Ascending aorta (tissue), 2 donors: ENCODE data around the gene DUSP22. TPM values are rescaled to one million over a fixed set of nuclear protein-coding genes. Genes with fewer than 3 reads are reported as not detected.

Source experiments
- DNase-seq, 2 donors: peaks; one replicate each; pipeline ENCODE4 v3.0.0-alpha.2; 2019; ENCODE audit warnings: low spot score in 2 of 2
- H3K27ac ChIP-seq, 2 donors: fragments of 200-600 bp; sonication (generic); one replicate each; pipeline ENCODE4 v1.5.1; 2016 to 2017; ENCODE audit warnings: mild to moderate bottlenecking in 1 of 2
- H3K27me3 ChIP-seq: fragments of 200-600 bp; sonication (generic); one replicate; pipeline ENCODE4 v1.5.1; 2017
- H3K36me3 ChIP-seq, 2 donors: fragments of 200-600 bp; sonication (generic); one replicate each; pipeline ENCODE4 v1.5.1; 2016
- H3K4me1 ChIP-seq, 2 donors: fragments of 200-600 bp; sonication (generic); one replicate each; pipeline ENCODE4 v1.5.1; 2016 to 2017; ENCODE audit warnings: mild to moderate bottlenecking in 1 of 2
- H3K4me3 ChIP-seq, 2 donors: fragments of 200-600 bp; sonication (generic); one replicate each; pipeline ENCODE4 v1.5.1; 2016 to 2017; ENCODE audit warnings: mild to moderate bottlenecking in 1 of 2
- H3K9me3 ChIP-seq, 2 donors: fragments of 200-600 bp; sonication (generic); one replicate each; pipeline ENCODE4 v1.5.1; 2016
- intact Hi-C: fragments of 100-400 bp; cut with DNase I; formaldehyde crosslinking; loops from one replicate; pipeline ENCODE4 v1.15.1; 2023
- total RNA-seq: library from RNA; depleted of rRNA; stranded (reverse); fragments of >200 nt; gene quantifications from one replicate; pipeline ENCODE4 v1.1.0, GENCODE V29; 2016
- TF ChIP-seq, protein P1 (sequence below), 3 experiments: fragments of 200-600 bp in 2 of 3; fragments of 450-650 bp in 1 of 3; sonication (generic) in 2 of 3; IDR thresholded peaks; one replicate each; pipeline ENCODE4 v1.5.1; 2016 to 2019; ENCODE audit warnings: antibody characterized with exemption in 3 of 3, mild to moderate bottlenecking in 1 of 3, moderate library complexity in 1 of 3

DUSP22 gene
- total RNA-seq, 1 donor from 2014 or later, result 216 TPM

DNA sequence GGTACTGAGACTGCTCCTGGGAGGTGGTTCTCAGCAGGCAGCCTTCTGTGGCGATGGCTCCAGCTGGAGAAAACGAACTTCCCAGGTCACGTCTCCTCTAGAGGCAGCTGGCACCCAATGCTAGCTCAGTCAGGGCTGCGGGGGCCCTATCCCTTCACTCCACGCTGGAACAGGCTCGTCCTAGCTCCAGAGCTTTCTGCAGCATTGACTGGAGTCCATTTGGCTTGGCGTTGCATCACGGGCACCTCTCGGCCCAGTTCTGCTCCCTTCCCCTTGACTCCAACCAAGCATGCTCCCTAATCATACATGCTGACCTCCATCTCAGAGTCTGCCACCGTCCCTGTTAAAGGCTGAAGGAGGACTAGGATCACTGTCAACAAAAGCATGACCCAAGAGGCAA is 93.3 kb downstream of the DUSP22 start:
- DNase-seq, result peak in 1 of 2 donors; percentile 45
- H3K4me3 ChIP-seq, result no peak overlapping the region
- no peak overlapping the region for H3K27ac ChIP-seq
- no peaks in the 10 kb centered on the region for H3K27me3 ChIP-seq
- no peaks in the 10 kb centered on the region for H3K4me1 ChIP-seq
- intact Hi-C loops, result no loop called here
- H3K9me3 ChIP-seq, result no peaks in the 10 kb centered on the region
- TF ChIP-seq, protein P1, sequence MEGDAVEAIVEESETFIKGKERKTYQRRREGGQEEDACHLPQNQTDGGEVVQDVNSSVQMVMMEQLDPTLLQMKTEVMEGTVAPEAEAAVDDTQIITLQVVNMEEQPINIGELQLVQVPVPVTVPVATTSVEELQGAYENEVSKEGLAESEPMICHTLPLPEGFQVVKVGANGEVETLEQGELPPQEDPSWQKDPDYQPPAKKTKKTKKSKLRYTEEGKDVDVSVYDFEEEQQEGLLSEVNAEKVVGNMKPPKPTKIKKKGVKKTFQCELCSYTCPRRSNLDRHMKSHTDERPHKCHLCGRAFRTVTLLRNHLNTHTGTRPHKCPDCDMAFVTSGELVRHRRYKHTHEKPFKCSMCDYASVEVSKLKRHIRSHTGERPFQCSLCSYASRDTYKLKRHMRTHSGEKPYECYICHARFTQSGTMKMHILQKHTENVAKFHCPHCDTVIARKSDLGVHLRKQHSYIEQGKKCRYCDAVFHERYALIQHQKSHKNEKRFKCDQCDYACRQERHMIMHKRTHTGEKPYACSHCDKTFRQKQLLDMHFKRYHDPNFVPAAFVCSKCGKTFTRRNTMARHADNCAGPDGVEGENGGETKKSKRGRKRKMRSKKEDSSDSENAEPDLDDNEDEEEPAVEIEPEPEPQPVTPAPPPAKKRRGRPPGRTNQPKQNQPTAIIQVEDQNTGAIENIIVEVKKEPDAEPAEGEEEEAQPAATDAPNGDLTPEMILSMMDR (IDR thresholded peaks at IDR 0.05), result no peak
- H3K36me3 ChIP-seq, result no peaks in the 10 kb centered on the region

- peak in 1 of 2 donors; percentile 31 for DNase-seq
- peaks cover 2% of the 10 kb centered on the region for H3K27me3 ChIP-seq
- H3K4me3 ChIP-seq, result no peak overlapping the region
- H3K36me3 ChIP-seq, result no peaks in the 10 kb centered on the region
- intact Hi-C loops, result no loop called here
- TF ChIP-seq, protein P1 (IDR thresholded peaks at IDR 0.05), result no peak
- no peaks in the 10 kb centered on the region for H3K9me3 ChIP-seq
- no peak overlapping the region for H3K27ac ChIP-seq
- no peaks in the 10 kb centered on the region for H3K4me1 ChIP-seq
Observed at GRCh38 chr6:386688-387266, 94.5 kb downstream of the DUSP22 start.

DNA sequence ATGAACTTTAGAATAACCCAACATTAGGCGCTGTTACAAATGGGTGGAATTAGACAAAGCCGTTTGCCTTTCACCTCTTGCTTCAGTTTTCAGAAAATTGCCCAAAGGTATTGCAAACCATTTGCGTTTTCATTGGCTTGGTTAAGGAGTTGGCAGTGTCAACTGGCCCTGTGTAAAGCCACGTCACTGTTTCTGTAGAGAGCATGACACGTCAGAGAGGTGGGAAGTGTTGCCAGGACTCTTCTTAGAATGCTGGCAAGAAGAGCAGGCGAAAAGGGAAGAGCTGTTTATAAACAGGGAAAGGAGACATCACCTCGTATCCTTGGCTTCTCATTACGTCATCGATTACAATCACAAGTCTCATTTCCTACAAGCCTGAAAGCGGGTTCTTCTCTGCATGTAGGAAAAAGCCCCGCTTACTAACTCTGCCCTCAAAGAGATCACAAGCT is 95.0 kb downstream of the DUSP22 start:
- TF ChIP-seq, protein P1 (IDR thresholded peaks at IDR 0.05), result no peak
- H3K4me3 ChIP-seq, result no peak overlapping the region
- no peaks in the 10 kb centered on the region for H3K9me3 ChIP-seq
- DNase-seq, result peak in 1 of 2 donors; percentile 37
- H3K4me1 ChIP-seq, result no peaks in the 10 kb centered on the region
- intact Hi-C loops, result no loop called here
- H3K36me3 ChIP-seq, result no peaks in the 10 kb centered on the region
- no peak overlapping the region for H3K27ac ChIP-seq
- peaks cover 8% of the 10 kb centered on the region for H3K27me3 ChIP-seq

- H3K4me1 ChIP-seq, result peaks cover 0 to 6% of the 10 kb centered on the region in 2 donors
- no peaks in the 10 kb centered on the region for H3K36me3 ChIP-seq
- peak in 1 of 2 donors; percentile 44 for DNase-seq
- no peaks in the 10 kb centered on the region for H3K9me3 ChIP-seq
- no peak overlapping the region for H3K27ac ChIP-seq
- H3K4me3 ChIP-seq, result no peak overlapping the region
- intact Hi-C loops, result no loop called here
- peaks cover 10% of the 10 kb centered on the region for H3K27me3 ChIP-seq
- TF ChIP-seq, protein P1 (IDR thresholded peaks at IDR 0.05), result no peak
Observed at GRCh38 chr6:388202-388903, 96.1 kb downstream of the DUSP22 start.

DNA sequence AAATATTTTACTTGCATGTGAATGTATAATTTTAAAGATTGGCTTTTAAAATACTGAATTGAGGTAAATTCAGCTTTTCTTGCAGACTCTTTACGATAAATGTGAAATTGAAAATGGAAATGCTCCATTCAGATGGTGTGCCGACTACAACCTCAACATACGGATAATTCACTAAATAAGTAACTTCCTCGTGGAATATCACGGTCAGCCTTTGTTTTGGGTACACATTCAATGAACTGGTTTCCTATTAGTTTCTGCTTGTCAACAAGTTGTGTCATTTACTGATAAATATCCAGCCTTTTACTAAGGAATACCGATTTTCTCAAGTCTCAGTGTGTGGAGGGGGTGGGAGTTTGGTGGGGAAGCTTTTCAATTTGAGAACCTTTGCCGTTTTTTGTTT is 96.9 kb downstream of the DUSP22 start:
- no peak overlapping the region for H3K27ac ChIP-seq
- intact Hi-C loops, result no loop called here
- H3K36me3 ChIP-seq, result no peaks in the 10 kb centered on the region
- TF ChIP-seq, protein P1 (IDR thresholded peaks at IDR 0.05), result no peak
- no peaks in the 10 kb centered on the region for H3K9me3 ChIP-seq
- H3K27me3 ChIP-seq, result peaks cover 10% of the 10 kb centered on the region
- H3K4me3 ChIP-seq, result no peak overlapping the region
- peaks cover 0 to 6% of the 10 kb centered on the region in 2 donors for H3K4me1 ChIP-seq
- DNase-seq, result no peak
